NCI-H187 (cell line): ENCODE measurements around the gene ZNF662.
"Not testable (repeated sequence)": the region's sequence is repeated elsewhere in the genome, so short reads cannot be mapped to it uniquely, and the experiment has no call there.

Source experiments
- DNase-seq, 2 experiments: peaks; one replicate each; lab custom pipeline; 2025; lab: John Stamatoyannopoulos, UW

Gene ZNF662

DNA sequence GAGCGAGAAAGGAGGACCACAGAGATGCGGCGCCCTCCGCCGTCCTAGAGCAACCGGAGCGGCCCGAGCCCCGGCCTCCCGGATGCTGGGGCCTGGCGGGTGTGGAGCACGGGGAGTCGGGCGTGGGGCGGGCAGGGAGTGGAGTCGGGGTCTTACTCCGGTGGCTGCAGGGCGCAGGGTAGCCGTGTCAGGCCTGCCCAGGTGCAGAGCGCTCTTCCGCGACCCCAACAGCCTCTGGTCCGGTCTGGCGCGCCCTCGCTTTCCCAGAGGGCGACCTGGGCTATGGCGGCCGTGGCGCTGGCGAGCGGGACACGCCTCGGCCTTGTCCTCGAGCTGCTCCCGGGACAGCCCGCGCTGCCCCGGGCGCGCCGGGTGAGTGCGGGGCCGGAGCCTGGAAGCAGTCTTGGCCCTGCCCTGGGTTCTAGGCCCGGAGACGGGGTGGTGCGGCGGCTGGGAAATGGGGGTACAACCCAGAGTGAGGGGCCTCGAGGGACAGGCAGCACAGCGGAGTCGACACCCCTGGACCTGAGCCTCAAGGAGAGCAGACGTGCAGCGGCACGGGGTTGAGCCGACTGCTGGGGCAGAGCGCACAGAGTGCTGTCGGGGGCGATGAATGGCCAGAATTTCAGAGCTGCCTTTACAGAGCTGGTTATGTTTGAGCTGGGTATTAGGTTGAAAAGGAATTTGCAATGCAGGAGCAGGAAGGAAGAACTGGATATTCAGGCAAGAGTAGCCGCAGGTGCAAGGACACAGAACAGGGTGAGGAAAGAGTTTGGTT is at the start of gene ZNF662:
ZNF662 (plus strand) TSS at position 73 of the 778 bp plus-strand sequence. CDS start 1,973 bp downstream, outside the sequence.
- no peak for DNase-seq

DNA sequence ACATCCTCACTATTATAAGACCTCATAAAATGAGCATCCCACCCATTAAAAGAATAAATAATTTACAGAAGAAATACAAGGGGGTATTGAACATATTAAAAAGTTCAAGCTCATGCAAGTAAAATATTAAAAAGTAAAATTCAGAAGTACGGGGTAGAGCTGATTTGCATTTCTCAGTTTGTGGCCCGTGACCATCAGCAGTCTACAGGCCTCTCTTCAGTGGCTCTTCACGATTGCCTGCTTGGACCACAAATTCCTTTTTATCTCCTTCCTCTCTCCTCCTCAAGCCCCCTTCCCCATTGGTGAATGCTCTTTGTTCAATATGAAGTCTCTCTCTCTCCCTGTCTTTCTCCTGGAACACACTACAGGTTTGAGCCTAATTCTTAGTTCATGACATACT is 49.4 kb upstream of the ZNF662 start:
- DNase-seq = no peak

DNA sequence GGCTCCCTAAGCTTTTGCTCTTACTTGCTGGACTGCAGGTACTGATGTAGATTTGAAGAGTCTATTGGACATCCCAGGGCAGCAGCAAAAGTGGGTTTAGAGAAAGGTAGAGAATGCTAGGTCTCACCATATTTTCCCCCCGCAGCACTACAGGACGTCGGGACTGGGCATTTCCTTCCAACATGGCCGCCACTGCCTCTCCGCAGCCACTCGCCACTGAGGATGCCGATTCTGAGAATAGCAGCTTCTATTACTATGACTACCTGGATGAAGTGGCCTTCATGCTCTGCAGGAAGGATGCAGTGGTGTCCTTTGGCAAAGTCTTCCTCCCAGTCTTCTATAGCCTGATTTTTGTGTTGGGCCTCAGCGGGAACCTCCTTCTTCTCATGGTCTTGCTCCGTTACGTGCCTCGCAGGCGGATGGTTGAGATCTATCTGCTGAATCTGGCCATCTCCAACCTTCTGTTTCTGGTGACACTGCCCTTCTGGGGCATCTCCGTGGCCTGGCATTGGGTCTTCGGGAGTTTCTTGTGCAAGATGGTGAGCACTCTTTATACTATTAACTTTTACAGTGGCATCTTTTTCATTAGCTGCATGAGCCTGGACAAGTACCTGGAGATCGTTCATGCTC is 41.5 kb upstream of the ZNF662 start:
- DNase-seq = no peak

DNA sequence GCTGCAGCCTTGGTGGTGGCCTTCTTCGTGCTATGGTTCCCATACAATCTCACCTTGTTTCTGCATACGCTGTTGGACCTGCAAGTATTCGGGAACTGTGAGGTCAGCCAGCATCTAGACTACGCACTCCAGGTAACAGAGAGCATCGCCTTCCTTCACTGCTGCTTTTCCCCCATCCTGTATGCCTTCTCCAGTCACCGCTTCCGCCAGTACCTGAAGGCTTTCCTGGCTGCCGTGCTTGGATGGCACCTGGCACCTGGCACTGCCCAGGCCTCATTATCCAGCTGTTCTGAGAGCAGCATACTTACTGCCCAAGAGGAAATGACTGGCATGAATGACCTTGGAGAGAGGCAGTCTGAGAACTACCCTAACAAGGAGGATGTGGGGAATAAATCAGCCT is 40.7 kb upstream of the ZNF662 start:
- DNase-seq = no peak

DNA sequence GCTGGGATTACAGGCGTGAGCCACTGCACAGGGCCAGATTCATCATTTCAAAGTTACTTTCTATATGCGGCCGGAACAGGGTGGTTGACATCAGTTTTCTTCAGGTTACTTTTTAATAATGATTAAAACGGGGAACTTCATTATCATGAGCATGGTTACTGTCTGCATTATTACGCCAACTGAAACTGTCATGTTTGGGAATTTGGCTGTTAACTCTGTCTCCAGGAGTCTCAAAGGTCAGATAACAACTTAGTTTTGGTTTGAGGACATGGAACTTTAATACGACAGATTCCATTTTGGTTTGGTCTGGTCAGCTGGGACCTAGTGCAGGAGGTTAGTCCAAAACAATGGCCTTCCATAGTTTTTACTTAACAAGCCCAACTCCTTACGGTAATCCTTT is 38.8 kb upstream of the ZNF662 start:
- DNase-seq = no peak

DNA sequence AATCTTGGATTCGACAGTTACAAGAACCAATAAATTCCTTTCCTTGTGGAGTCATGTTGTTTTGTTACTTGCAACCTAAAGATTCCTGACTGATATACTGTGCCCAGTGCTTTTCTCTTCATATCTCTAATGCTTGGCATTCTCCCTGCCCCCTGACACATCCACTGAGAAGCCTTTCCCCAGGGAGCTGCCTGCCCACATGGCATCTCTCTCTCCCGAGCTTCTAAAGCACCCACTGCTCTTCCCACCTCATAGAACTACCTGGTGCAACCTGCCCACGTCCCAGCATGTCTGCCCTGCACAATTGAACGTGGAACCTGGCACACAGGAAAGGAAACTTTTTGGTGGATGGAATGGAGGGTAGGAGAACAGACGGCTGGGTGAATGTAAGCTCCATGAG is 37.1 kb upstream of the ZNF662 start:
- DNase-seq = no peak

DNA sequence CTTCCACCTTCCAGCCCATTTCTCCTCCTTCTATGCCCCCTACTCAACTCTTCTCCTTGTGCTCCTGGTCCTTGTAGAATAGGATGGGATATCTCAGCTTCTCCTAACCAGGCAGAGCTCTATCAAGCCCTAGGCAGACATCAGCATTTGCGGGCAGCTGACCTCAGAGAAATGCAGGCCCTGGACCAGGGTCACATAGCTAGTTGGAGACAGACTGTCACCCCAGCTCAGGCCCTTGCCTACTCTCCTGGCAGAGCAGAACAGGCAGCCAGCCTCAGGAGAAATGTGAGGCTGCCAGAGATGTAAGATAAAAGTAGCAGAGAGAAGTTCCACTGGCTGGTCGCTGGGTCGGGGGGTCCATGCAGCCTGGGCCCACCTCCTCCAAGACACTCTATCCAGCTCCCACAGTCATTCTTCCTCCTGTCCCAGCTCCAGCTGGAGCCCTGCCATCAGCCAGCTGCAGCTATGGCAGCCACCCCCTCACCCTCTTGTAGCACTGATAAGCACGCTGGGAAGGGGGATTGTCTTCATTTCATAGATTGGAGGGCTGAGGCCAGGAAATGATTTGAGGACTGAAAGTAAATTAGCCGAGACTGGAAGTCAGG is 34.2 kb upstream of the ZNF662 start:
- no peak for DNase-seq

DNA sequence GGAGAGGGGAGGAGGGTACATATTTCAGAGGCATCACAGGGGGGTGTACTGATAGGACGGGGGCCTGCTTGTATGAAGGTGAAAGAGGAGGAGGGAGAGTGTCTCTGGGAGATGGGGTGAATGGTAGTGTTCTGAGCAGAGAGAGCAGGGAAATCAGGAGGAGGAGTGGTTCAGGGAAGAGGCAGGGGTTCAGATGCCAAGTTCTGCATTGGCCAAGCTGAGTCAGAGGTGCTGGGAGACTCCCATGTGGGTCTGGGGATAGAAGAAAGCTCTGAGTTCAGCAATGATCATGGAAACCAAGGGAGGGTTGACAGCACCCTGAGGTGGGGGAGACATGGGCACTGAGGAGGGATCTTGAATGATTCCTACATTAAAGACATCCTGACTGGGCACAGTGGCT is 33.2 kb upstream of the ZNF662 start:
- no peak for DNase-seq

DNA sequence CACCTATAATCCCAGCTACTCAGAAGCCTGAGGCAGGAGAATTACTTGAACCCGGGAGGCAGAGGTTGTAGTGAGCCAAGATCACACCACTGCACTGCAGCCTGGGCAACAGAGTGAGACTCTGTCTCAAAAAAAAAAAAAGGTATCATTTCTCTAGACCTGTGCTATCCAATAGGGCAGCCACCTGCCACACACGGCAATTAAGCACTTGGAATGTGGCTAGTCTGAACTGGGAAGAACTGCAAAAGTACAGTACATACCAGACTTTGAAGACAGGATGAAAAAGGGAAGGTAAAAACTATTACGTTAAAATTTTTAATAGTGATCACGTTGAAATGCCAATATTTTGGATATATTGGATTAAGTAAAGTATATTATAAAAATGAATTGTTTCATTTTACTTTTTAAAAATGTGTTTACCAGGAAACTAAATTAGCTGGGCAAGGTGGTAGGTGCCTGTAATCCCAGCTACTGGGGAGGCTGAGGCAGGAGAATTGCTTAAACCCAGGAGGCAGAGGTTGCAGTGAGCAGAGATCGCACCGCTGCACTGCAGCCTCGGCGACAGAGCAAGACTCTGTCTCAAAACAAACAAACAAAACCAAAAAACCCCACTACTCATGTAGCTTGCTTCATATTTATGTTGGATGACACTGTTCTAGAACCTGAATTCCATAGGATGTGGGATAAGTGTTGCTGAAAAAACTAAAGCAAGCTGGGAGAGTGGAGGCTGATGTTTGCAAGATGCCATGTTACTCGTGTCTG is 32.5 kb upstream of the ZNF662 start:
- no peak for DNase-seq

DNA sequence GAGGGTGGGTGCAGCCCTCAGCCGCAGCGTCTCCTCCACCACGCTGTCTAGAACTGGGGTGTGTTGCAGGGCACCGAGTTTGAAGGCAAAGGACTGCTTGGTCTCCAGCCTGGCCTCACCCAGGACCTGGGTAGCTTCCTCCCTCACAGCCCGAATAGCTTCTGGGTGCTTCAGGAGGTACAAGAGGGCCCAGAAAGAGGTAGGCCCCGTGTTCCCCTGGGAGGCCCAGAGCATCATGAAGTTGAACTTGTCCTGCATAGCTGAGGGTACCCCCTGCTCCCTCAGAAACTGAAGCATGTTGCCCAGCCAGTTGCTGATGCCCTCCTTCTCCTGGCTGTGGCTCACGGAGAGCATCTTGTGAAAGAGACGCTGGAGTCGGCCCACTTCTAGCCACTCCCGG is 31.2 kb upstream of the ZNF662 start:
- DNase-seq = no peak

DNA sequence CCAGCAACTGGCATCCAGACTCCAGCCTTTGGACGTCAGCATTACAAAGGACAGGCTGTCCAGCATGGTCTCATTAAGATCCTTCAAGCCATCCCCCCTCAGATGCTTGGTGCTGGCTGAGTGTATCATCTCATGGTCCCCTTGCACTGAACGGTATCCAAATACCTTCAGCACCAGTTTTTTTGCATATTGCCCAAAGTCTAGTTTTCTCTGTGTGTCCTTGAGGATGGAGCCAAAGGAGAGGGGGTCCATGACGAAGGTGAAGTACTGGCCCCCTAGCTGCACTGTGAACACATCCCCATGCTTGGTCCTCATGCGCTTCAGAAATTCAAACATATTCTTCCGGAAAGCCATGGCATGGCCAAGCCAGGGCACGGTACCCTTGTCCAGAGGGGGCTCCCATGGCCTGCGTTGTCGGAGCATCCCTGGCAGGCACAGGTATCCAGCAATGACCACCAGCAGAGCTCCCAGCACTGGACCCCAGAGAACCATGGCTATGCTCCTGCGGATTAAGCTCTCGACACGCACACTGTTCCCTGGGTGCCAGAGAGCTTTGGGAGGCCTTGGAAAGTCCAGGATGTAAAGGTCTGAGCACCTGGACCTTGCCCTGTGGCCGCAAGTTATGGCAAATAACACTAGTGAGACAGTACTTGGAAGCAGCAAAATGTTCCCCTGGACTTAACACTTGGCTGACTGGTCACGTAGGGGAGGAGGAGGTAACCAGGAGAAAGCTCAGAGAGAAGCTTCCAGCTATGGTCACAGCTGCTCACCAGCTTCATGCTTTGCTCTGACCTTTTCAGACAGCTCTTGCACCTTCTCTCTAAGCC is 30.4 kb upstream of the ZNF662 start, which contains the start of gene CYP8B1:
CYP8B1 (minus strand) TSS at position 555 of the 827 bp plus-strand sequence; CDS start at position 492, 63 bp downstream.
- no peak for DNase-seq

DNA sequence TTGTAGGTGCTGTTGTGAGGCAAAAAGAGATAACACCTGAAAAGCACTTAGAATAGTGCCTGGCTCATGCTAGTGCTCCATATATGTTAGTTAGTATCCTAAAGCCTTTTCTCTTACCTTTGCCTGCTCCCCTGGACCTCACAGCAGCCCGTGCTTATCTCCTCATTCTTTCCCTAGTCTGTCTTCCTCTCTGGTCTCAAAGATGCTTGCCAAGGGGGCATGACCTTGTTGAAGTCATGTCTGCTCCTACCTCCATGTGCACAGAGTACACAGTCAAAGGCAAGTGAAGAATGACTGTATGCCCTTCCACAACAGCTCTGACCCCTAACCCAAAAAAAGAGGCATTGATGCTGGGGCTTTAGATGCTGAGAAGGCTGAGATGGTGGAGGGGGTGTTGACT is 29.5 kb upstream of the ZNF662 start:
- no peak for DNase-seq

DNA sequence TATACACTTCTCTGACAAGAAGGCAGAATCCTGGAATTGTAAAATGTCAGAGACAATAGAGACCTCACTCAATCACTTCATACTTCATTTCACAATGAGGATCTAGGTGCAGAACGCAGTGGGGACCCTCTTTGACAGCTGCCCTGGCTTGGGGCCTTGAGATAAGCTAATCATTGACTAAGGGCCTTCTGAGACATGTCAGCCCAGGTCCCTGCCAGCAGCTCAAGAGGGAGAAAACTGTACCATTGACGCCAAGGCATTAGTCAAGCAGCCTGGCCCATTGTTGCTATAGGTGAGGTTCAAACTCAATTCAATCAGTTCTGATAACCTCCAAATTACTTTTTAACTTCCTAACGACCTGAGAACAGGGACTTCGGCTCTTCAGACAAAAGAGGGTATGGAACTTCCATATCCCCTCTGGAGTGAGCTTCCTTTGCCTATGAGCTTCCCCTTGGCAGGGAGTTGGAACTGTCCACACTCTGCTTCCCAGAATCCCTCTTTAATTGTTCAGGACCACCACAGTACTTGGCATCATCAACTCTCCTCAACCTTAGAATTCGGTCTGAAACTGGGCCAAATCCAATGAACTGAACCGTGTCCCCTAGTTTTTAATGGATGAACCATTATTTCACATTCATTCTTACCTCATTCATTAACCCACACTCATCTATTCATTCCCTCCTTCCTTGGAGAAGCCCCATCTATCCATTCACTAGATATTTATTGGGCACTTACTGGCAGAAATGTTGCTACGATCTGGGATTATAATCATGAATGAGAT is 28.8 kb upstream of the ZNF662 start:
- DNase-seq = no peak

DNA sequence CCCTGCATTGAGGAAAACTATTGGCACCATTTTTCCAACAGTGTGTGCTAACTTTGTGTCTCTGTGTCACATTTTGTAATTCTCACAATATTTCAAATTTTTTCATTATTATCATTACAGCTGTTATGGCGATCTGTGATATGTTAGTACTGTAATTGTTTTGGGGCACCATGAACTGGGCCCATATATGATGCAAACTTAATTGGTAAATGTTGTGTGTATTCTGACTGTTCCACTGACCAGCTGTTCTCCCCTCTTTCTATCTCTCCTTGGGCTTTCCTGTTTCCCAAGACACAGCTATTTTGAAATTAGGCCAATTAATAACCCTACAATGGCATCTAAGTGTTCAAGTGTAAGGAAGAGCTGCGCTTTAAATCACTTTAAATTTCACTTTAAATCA is 28.1 kb upstream of the ZNF662 start:
- DNase-seq = no peak

DNA sequence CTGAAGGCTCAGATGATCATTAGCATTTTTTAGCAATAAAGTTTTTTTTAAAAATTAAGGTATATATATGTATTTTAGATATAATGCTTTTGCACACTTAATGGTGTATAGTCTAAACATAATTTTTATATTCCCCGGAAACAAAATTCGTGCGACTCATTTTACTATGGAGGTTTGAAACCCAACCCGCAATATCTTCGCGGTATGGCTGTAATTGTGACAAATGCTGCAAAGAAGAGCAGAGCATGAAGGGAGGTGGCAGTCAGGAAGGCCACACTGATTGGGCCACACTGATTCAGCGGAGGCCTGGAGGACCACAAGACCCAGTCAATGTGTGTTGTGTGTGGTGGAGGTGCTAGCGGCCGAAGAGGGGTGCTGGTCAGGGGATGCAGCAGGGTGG is 25.8 kb upstream of the ZNF662 start:
- no peak for DNase-seq

DNA sequence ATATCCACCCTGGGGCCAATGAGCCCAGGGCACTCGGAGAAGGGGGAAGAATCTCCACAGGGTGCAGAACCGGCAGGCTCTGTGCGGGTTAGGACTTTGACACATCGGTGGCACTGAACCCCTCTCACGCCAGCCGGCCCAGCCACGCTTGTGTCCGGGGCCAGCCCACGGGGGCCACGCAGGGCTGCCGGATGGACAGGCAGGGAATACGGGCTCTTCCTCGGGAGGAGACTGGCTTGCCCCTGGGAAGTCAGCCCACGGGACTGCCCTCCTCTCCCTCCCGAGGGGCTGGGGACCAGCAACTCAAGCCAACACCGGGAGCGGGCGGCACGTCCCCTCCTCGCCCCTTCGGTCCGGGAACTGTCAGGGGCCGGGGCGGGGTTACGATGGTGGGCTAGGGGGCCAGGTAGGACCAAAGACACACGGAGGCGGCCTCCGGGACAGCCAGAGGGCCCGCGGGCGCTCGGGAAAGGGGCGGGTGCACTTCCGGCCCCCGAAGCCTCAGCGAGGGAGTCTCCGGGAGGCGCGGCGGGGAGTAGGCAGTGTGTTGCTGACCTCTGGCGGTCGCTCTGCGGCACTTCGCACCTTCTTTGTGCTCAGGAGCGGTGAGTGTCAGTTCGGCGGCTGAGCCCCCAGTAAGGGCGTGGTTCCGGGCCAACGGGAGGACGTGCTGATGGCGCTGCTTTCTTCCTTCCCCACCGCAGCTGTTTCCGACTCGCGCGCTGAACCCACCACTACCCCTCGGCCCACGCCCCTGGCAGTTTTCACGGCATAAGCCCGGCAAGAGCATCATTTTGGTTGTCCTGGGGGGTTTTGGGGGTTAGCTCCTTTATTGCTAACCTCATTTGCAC is 25.1 kb upstream of the ZNF662 start:
- peak in 1 of 2 experiments; percentile 34 for DNase-seq

DNA sequence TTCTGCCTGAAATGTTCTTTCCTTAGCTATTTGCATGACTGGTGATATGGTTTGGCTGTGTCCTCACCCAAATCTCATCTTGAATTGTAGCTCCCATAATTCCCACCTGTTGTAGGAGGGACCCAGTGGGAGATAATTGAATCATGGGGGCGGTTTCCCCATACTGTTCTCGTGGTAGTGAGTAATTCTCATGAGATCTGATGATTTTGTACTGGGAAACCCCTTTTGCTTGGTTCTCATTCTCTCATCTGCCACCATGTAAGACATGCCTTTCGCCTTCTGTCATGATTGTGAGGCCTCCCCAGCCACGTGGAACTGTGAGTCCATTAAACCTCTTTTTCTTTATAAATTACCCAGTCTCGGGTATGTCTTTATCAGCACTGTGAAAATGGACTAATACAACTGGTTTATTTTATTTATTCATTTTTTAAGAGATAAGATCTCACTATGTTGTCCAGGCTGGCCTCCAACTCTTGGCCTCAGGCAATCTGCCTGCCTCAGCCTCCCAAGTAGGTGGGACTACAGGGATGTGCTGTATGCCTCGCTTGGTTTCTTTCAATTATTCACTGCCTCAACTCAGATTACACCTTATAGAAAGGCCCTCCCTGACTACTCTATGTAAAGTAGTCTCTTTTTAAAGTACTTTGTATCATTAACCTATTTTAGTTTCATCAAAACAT is 22.6 kb upstream of the ZNF662 start:
- DNase-seq = not testable (repeated sequence)

DNA sequence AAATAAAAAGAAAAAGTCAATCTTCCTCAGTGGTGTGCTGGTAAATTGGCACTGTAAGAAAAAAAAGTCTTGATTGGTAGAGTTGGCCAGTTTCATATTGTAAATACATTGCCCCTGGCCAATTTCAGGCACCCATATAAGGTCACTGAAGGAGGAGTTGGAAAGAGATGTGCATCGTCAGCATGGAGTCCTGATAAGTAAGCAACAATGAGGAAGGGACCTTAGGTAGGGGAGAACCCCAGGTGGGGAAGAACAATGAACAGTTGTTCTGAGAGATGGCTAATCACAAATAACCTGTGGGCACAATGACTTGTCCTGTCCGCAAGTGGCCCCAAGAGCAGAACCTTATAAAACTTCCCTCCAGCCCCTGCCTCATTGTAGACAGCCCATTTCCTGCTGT is 21.6 kb upstream of the ZNF662 start:
- no peak for DNase-seq

DNA sequence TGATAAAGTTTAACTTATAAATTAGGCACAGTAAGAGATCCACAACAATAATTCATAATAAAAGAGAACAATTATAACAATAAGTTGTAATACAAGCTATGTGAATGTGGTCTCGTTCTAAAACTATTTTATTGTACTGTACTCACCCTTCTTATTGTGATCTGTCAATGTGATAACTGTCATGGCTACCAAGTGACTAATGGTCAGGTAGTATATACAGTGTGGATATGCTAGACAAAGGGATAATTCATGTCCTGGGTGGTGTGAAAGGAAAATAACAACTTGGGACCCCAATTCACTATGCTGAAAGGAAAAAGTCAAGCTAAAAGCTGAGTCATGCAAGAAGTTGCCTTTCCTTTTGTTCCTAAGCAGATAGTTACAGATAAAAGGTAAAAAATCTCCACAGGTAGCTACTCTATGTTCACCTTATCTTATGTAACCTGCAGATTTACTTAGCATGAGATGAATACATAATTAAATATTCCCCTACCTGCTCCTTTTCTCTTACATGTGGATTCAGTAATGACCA is 19.6 kb upstream of the ZNF662 start:
- DNase-seq = no peak
